MM.1S (cell line): Measurements from ENCODE around the gene TMEM225B.
"Not testable (repeated sequence)": the region's sequence is repeated elsewhere in the genome, so short reads cannot be mapped to it uniquely, and the experiment has no call there.

Experiments used
- DNase-seq: peaks from one replicate; pipeline ENCODE4 v3.0.0-alpha.2; 2015
- H2AFZ ChIP-seq: fragments of 300-600 bp; sonication (generic); 2 replicates; pipeline ENCODE4 v1.6.0; 2016; ENCODE audit warnings: antibody characterized with exemption, low read length
- H3F3A ChIP-seq: fragments of 300-600 bp; sonication (generic); 2 replicates; pipeline ENCODE4 v1.6.1; 2016; ENCODE audit warnings: mild to moderate bottlenecking, antibody characterized with exemption, low read length, moderate library complexity, mixed read lengths; ENCODE audit not compliant: insufficient read depth
- H3K27ac ChIP-seq: fragments of 300-600 bp; sonication (generic); 2 replicates; pipeline ENCODE4 v1.5.1; 2016; ENCODE audit warnings: mild to moderate bottlenecking, low read length
- H3K27me3 ChIP-seq: fragments of 300-600 bp; sonication (generic); replicated peaks from 2 replicates; pipeline ENCODE4 v1.6.0; 2016; ENCODE audit warnings: low read length; ENCODE audit not compliant: insufficient read depth
- H3K36me3 ChIP-seq: fragments of 300-600 bp; sonication (generic); replicated peaks from 2 replicates; pipeline ENCODE4 v1.6.1; 2016; ENCODE audit warnings: mild to moderate bottlenecking, low read length, mixed read lengths; ENCODE audit not compliant: insufficient read depth
- H3K4me1 ChIP-seq: fragments of 300-600 bp; sonication (generic); 2 replicates; pipeline ENCODE4 v1.6.1; 2016; ENCODE audit warnings: low read length, mixed read lengths
- H3K4me2 ChIP-seq: fragments of 300-600 bp; sonication (generic); 2 replicates; pipeline ENCODE4 v1.6.0; 2016; ENCODE audit warnings: low read depth, low read length
- H3K4me3 ChIP-seq: fragments of 300-600 bp; sonication (generic); 2 replicates; pipeline ENCODE4 v1.5.1; 2016; ENCODE audit warnings: low read length, mixed read lengths
- H3K79me2 ChIP-seq: fragments of 300-600 bp; sonication (generic); 2 replicates; pipeline ENCODE4 v1.6.1; 2016; ENCODE audit warnings: mixed run types, low read length, mixed read lengths
- H3K9ac ChIP-seq: fragments of 300-600 bp; sonication (generic); 2 replicates; pipeline ENCODE4 v1.6.1; 2016; ENCODE audit warnings: low read length, mixed read lengths
- H3K9me2 ChIP-seq: fragments of 300-600 bp; sonication (generic); replicated peaks from 2 replicates; pipeline ENCODE4 v1.6.1; 2016; ENCODE audit warnings: mild to moderate bottlenecking, low read length, mixed read lengths; ENCODE audit not compliant: insufficient read depth
- H3K9me3 ChIP-seq: fragments of 300-600 bp; sonication (generic); replicated peaks from 2 replicates; pipeline ENCODE4 v1.6.1; 2016; ENCODE audit warnings: mild to moderate bottlenecking, low read length, mixed read lengths; ENCODE audit not compliant: insufficient read depth
- H4K20me1 ChIP-seq: fragments of 300-600 bp; sonication (generic); 2 replicates; pipeline ENCODE4 v1.6.1; 2016; ENCODE audit warnings: mild to moderate bottlenecking, low read length, moderate library complexity, mixed read lengths; ENCODE audit not compliant: insufficient read depth
- CTCF ChIP-seq: fragments of 300-600 bp; sonication (generic); IDR thresholded peaks from 2 replicates; pipeline ENCODE4 v1.5.1; 2016; ENCODE audit warnings: antibody characterized with exemption, low read length, mixed read lengths
- EZH2 ChIP-seq: fragments of 300-600 bp; sonication (generic); optimal IDR thresholded peaks from 2 replicates; pipeline ENCODE3; 2017; ENCODE audit warnings: low read depth, mild to moderate bottlenecking, antibody characterized with exemption, low read length, mixed read lengths
- EZH2phosphoT487 ChIP-seq: fragments of 300-600 bp; sonication (generic); IDR thresholded peaks from 2 replicates; pipeline ENCODE4 v1.6.1; 2018; ENCODE audit warnings: antibody characterized with exemption, low read length

The TMEM225B gene

GRCh38 chr7:99563650-99564049, 34.4 kb upstream of the TMEM225B start:
- Histone ChIP-seq H3K4me2 (no peak overlapping the region), H3K4me3 (no peak overlapping the region), H3K9ac (no peak overlapping the region)

GRCh38 chr7:99568770-99569169, 29.3 kb upstream of the TMEM225B start:
- not testable (repeated sequence) for H3K4me2 ChIP-seq, H3K79me2 ChIP-seq, DNase-seq, H3K9me3 ChIP-seq, H3F3A ChIP-seq, H3K4me3 ChIP-seq, H3K36me3 ChIP-seq, H3K27me3 ChIP-seq, H2AFZ ChIP-seq, H3K4me1 ChIP-seq, H3K9ac ChIP-seq, H3K9me2 ChIP-seq, H4K20me1 ChIP-seq, H3K27ac ChIP-seq

More at GRCh38 chr7:99563650-99564049, 34.4 kb upstream of the TMEM225B start:
- no peak for DNase-seq
- no peaks in the 10 kb centered on the region for H3K9me3 ChIP-seq
- no peaks in the 10 kb centered on the region for H4K20me1 ChIP-seq
- H3F3A ChIP-seq, result no peaks in the 10 kb centered on the region
- no peaks in the 10 kb centered on the region for H3K9me2 ChIP-seq
- no peaks in the 10 kb centered on the region for H3K36me3 ChIP-seq
- no peak overlapping the region for H2AFZ ChIP-seq
- no peak overlapping the region for H3K27ac ChIP-seq
- no peaks in the 10 kb centered on the region for H3K79me2 ChIP-seq
- H3K4me1 ChIP-seq, result no peaks in the 10 kb centered on the region
- TF ChIP-seq CTCF (no peak), EZH2phosphoT487 (no peak), EZH2 (no peak)
- no peaks in the 10 kb centered on the region for H3K27me3 ChIP-seq

- H3K79me2 ChIP-seq, result no peaks in the 10 kb centered on the region
- no peaks in the 10 kb centered on the region for H4K20me1 ChIP-seq
- H3K9me2 ChIP-seq, result no peaks in the 10 kb centered on the region
- DNase-seq, result no peak
- H3K36me3 ChIP-seq, result no peaks in the 10 kb centered on the region
- no peaks in the 10 kb centered on the region for H3K4me1 ChIP-seq
- TF ChIP-seq CTCF (no peak), EZH2phosphoT487 (no peak), EZH2 (no peak)
- H3K4me2 ChIP-seq, result no peak overlapping the region
- no peaks in the 10 kb centered on the region for H3F3A ChIP-seq
- H3K27ac ChIP-seq, result no peak overlapping the region
- no peak overlapping the region for H3K9ac ChIP-seq
- no peaks in the 10 kb centered on the region for H3K27me3 ChIP-seq
- H3K9me3 ChIP-seq, result no peaks in the 10 kb centered on the region
- no peak overlapping the region for H2AFZ ChIP-seq
- no peak overlapping the region for H3K4me3 ChIP-seq
Measured at GRCh38 chr7:99571768-99572167, 26.3 kb upstream of the TMEM225B start.

GRCh38 chr7:99573257-99573656, 24.8 kb upstream of the TMEM225B start:
- H3K27me3 ChIP-seq, result no peaks in the 10 kb centered on the region
- H3K9ac ChIP-seq, result no peak overlapping the region
- H4K20me1 ChIP-seq, result no peaks in the 10 kb centered on the region
- no peak overlapping the region for H3K27ac ChIP-seq
- no peak for DNase-seq
- no peak overlapping the region for H2AFZ ChIP-seq
- H3K36me3 ChIP-seq, result no peaks in the 10 kb centered on the region
- H3K9me3 ChIP-seq, result no peaks in the 10 kb centered on the region
- no peak overlapping the region for H3K4me2 ChIP-seq
- TF ChIP-seq CTCF, result no peak
- TF ChIP-seq EZH2phosphoT487, result no peak
- TF ChIP-seq EZH2, result no peak
- H3K4me3 ChIP-seq, result no peak overlapping the region
- H3K79me2 ChIP-seq, result no peaks in the 10 kb centered on the region
- H3K9me2 ChIP-seq, result no peaks in the 10 kb centered on the region
- peaks cover 13% of the 10 kb centered on the region for H3K4me1 ChIP-seq
- peaks cover 14% of the 10 kb centered on the region for H3F3A ChIP-seq
